Endothelial cell of hepatic sinusoid (primary cell): Measurements from ENCODE around the gene GARIN5B.
"Not testable (repeated sequence)": the region's sequence is repeated elsewhere in the genome, so short reads cannot be mapped to it uniquely, and the experiment has no call there.

ENCODE experiments used
- in situ Hi-C: cut with HindIII; loops from 2 replicates; pipeline ENCODE4 v1.10.0; 2017; ENCODE audit warnings: low sequenced_read_pairs

The GARIN5B gene

GRCh38 chr19:55362990-55363716 lies at the start of gene GARIN5B:
Gene GARIN5B (minus strand): TSS chr19:55363260. CDS start chr19:55363066, 194 bp downstream.
- in situ Hi-C loops: no loop called here

GRCh38 chr19:55410168-55410567 lies 47.1 kb upstream of the GARIN5B start:
- in situ Hi-C loops: loop anchor here (5.0 to 10.0 kb wide), 3 partner anchors 102 to 238 kb away; no protein-coding TSS in a partner anchor

GRCh38 chr19:55409179-55409578 lies 46.1 kb upstream of the GARIN5B start:
- in situ Hi-C loops: not testable (repeated sequence)

GRCh38 chr19:55408533-55408872 lies 45.4 kb upstream of the GARIN5B start:
- in situ Hi-C loops: no loop called here

GRCh38 chr19:55407800-55408532 lies 44.9 kb upstream of the GARIN5B start:
- in situ Hi-C loops: no loop called here

- in situ Hi-C loops: not testable (repeated sequence)
These were observed 44.4 kb upstream of the GARIN5B start, which contains the start of gene UBE2S for GRCh38 chr19:55407550-55407799. Gene UBE2S (minus strand): TSS chr19:55407788. CDS start chr19:55407589, 199 bp downstream.

GRCh38 chr19:55406826-55407549 lies 43.9 kb upstream of the GARIN5B start:
- in situ Hi-C loops: no loop called here

- in situ Hi-C loops: no loop called here
These were observed 43.2 kb upstream of the GARIN5B start for GRCh38 chr19:55406091-55406825.

- in situ Hi-C loops: no loop called here
These were observed 42.6 kb upstream of the GARIN5B start for GRCh38 chr19:55405638-55406037.

GRCh38 chr19:55402509-55402908 lies 39.4 kb upstream of the GARIN5B start:
- in situ Hi-C loops: no loop called here

- in situ Hi-C loops: not testable (repeated sequence)
These were observed 38.3 kb upstream of the GARIN5B start for GRCh38 chr19:55401390-55401789.

GRCh38 chr19:55400281-55401087 lies 37.4 kb upstream of the GARIN5B start:
- in situ Hi-C loops: no loop called here

GRCh38 chr19:55398200-55398925 lies 35.3 kb upstream of the GARIN5B start:
- in situ Hi-C loops: no loop called here

GRCh38 chr19:55392820-55393761 lies 30.0 kb upstream of the GARIN5B start:
- in situ Hi-C loops: loop anchor here (5.0 kb wide), 2 partner anchors 46 to 96 kb away; no protein-coding TSS in a partner anchor

- in situ Hi-C loops: loop anchor here (5.0 kb wide), 2 partner anchors 45 to 95 kb away; no protein-coding TSS in a partner anchor
These were observed 28.9 kb upstream of the GARIN5B start for GRCh38 chr19:55391702-55392615.

- in situ Hi-C loops: loop anchor here (5.0 kb wide), 2 partner anchors 44 to 94 kb away; no protein-coding TSS in a partner anchor
These were observed 28.2 kb upstream of the GARIN5B start for GRCh38 chr19:55391191-55391670.

GRCh38 chr19:55390461-55390880 lies 27.4 kb upstream of the GARIN5B start:
- in situ Hi-C loops: loop anchor here (5.0 kb wide), 2 partner anchors 43 to 93 kb away; no protein-coding TSS in a partner anchor
